Measurements from ENCODE around the gene SMARCA2.

Gene SMARCA2

DNA sequence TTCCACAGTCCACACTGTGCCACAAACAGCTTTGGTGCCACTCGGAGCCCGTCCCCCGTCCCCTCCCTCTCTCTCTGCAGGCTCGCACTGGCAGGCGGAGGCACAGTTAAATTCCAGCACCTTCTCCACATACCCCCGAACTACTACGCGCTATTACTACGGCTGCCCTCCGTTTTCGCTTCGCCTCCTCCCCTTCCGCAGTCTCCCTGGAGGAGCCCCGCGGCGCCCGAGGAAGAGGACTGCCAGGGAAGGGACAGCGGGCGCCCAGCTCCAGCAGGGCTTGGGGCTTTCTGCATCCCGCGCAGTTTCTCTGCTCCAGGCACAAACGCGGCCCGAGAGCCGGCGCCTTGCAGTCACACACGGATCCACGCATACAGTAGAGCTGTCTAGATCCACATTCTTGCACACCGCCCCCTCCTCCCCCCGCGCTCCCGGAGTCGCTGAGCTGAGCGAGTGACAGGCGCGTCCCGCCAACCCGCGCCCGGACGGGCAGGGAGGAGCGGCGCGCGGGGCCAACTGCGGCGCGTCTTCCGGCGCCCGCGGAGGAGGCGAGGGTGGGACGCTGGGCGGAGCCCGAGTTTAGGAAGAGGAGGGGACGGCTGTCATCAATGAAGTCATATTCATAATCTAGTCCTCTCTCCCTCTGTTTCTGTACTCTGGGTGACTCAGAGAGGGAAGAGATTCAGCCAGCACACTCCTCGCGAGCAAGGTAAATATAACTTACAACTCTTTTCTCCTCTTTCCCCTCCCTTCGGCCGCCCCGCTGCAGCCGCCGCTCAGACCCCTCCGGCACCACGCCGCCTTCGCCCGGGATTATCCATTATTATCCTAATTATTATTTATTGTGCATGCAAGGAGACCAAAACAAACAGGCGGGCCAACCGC is at the start of gene SMARCA2:
TSS of gene SMARCA2 (plus strand) at position 652 of the 885 bp plus-strand sequence. CDS start 13,676 bp downstream, outside the sequence.
- H3K4me3 ChIP-seq (ENCODE audit: control insufficient read depth, low read depth, low read length) = peak within 1 kb of the TSS; percentile 89
- DNase-seq (ENCODE audit: low read depth) = peak; percentile 96
- no peak for TF ChIP-seq CTCF (conservative IDR thresholded peaks at IDR 0.05; ENCODE audit: control insufficient read depth, insufficient read depth, low read depth, low read length)

- TF ChIP-seq CTCF (conservative IDR thresholded peaks at IDR 0.05; ENCODE audit: control insufficient read depth, insufficient read depth, low read depth, low read length) = no peak
- H3K4me3 ChIP-seq (ENCODE audit: control insufficient read depth, low read depth, low read length) = no peak overlapping the region
- no peak for DNase-seq (ENCODE audit: low read depth)
Observed at GRCh38 chr9:1966725-1967366, 48.3 kb upstream of the SMARCA2 start.

GRCh38 chr9:1969160-1969559 is 46.0 kb upstream of the SMARCA2 start:
- DNase-seq (ENCODE audit: low read depth) = no peak
- H3K4me3 ChIP-seq (ENCODE audit: control insufficient read depth, low read depth, low read length) = no peak overlapping the region

DNA sequence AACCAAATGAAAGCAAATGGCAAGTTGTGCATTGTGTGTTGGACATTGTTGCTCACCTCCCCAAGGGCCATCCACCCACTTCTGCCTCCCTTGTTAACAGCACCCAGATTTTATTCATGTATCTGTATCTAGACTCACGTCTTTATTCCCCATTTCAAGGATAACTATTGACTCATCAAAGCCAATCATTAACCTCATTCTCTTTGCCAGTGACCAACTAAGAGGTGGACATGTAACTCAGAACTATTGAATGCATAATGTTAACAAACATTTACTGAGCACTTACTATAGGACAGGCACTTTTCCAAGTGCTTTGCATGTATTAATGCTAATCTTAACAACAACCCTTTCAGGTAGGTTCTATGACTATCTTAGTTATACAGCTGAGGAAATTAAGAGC is 45.2 kb upstream of the SMARCA2 start:
- no peak overlapping the region for H3K4me3 ChIP-seq (ENCODE audit: control insufficient read depth, low read depth, low read length)
- no peak for DNase-seq (ENCODE audit: low read depth)
- no peak for TF ChIP-seq CTCF (conservative IDR thresholded peaks at IDR 0.05; ENCODE audit: control insufficient read depth, insufficient read depth, low read depth, low read length)

More at GRCh38 chr9:1969160-1969559, 46.0 kb upstream of the SMARCA2 start:
- no peak for TF ChIP-seq CTCF (conservative IDR thresholded peaks at IDR 0.05; ENCODE audit: control insufficient read depth, insufficient read depth, low read depth, low read length)

DNA sequence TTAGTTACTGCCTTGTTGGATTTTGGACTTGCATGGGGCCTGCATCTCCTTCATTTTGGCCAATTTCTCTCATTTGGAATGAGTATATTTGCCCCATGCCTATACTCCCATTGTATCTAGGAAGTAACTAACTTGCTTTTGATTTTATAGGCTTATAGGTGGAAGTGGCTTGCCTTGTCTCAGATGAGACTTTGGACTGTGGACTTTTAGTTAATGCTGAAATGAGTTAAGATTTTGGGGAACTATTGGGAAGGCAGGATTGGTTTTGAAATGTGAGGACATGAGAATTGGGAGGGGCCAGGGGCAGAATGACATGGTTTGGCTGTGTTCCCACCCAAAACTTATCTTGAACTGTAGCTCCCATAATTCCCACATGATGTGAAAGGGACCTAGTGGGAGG is 42.5 kb upstream of the SMARCA2 start:
- DNase-seq (ENCODE audit: low read depth) = no peak
- no peak overlapping the region for H3K4me3 ChIP-seq (ENCODE audit: control insufficient read depth, low read depth, low read length)
- no peak for TF ChIP-seq CTCF (conservative IDR thresholded peaks at IDR 0.05; ENCODE audit: control insufficient read depth, insufficient read depth, low read depth, low read length)

DNA sequence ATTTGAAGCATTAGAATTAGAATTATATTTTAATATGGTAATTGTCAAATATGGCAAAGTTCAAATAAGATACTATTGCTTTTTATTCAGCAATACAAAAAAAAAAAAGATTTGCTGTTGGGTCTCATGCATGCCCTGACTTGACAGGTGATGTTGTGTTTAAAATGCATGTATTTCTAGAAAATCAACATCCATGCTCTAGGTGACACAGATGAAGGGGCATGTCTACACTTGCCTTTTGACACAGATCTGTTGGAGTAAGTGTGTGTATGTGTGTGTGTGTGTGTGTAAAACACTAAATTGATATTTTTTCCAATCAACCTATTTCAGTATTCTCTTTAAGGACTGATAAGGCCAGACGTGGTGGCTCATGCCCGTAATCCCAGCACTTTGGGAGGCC is 38.1 kb upstream of the SMARCA2 start:
- TF ChIP-seq CTCF (conservative IDR thresholded peaks at IDR 0.05; ENCODE audit: control insufficient read depth, insufficient read depth, low read depth, low read length) = no peak
- no peak overlapping the region for H3K4me3 ChIP-seq (ENCODE audit: control insufficient read depth, low read depth, low read length)
- no peak for DNase-seq (ENCODE audit: low read depth)
